ENCODE data around the gene FAM170B.

- TF ChIP-seq POLR2A (IDR thresholded peaks at IDR 0.05; ENCODE audit: low read depth): no peak
- TF ChIP-seq CTCF (IDR thresholded peaks at IDR 0.05): no peak
- no peak for TF ChIP-seq POLR2AphosphoS5 (IDR thresholded peaks at IDR 0.05)
- no peak for TF ChIP-seq EP300 (IDR thresholded peaks at IDR 0.05)
Measured at GRCh38 chr10:49151481-49151880, 17.7 kb upstream of the FAM170B start.

Measured in esophagus muscularis mucosa (tissue), 4 donors.